ENCODE data around the gene TANGO6.

TANGO6 gene

DNA sequence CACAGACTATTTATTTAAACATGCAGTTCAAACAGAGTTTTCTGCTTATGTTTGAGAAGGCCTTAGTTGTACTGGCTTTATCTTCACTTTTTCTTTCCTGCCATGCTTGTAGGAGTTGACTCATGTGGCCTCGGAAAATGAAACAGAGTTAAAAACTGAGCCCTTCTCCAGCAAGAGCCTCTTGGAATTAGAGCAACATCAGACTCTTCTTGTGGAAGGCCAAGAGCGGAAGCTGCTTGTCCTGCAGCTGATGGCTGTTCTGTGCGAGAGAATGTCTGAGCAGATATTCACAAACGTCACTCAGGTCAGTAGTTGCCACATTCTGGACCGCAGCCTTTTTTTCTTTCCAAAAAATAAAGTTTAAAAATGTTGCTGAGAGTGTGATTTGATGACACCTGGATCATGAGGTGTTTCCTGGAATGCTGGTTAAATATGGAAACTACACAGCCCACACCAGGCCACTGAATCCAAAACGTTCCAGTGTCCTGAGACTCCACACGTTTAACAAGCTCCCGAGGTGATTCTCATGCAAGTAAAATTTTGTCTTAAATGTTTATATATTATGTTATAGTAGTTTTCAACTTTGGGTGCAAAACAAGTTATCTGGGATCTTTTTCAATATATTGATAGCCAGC lies 65.9 kb downstream of the TANGO6 start:
- DNase-seq (ENCODE audit: low read depth, low spot score) = no peak

DNA sequence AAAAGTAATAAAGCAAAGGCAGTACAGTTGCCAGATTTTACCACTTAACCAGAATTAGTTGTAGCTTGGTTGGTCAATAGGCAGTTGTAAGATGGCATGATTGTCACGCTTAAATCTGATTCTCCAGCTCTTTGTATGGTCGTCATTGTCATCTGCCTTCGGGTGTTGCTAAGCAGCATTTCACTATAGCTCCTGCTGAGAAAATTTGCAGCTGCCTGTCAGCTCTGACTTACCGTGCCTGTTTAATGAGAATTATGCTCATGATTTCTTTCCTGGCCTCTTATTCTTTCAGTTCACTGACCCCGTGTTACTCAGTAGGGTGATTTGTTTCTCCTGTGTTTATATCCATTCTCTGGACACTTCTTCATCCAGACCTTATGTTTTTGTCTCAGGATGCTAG lies 66.7 kb downstream of the TANGO6 start:
- DNase-seq (ENCODE audit: low read depth, low spot score) = no peak

DNA sequence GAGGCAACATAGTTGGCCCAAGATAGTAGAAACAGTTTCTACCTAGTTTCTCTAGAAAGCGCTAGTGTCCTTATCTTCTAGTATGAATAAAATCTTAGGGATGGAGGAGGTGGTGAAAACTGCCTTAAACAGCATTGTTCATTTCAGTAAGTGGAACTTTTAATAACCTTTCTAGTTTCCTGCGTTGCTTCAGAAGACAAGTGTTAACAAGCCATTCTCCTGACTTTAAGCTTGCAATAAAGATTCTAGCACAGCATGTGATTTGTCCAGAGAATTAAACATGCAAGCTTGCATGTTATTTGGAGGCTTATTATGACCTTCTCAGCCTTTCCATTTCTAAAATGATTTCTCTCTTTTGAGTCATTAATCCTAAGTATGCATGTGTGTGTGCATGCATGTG lies 72.3 kb downstream of the TANGO6 start:
- DNase-seq (ENCODE audit: low read depth, low spot score) = no peak

DNA sequence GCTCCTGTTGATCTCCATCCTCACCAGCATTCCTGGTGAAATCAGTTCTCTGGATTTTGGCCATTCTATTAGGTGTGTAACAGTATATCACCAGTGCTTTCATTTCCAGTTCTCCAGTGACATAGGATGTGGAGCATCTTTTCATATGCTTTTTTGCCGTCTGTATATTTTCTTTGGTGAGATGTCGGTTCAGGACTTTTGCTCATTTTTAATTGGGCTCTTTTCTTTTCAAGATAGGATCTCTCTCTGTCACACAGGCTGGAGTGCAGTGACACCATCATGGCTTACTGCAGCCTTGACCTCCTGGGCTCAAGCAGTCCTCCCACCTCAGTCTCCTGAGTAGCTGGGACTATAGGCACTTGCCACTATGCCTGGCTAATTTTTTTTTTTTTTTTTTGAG lies 74.2 kb downstream of the TANGO6 start:
- DNase-seq (ENCODE audit: low read depth, low spot score) = no peak

DNA sequence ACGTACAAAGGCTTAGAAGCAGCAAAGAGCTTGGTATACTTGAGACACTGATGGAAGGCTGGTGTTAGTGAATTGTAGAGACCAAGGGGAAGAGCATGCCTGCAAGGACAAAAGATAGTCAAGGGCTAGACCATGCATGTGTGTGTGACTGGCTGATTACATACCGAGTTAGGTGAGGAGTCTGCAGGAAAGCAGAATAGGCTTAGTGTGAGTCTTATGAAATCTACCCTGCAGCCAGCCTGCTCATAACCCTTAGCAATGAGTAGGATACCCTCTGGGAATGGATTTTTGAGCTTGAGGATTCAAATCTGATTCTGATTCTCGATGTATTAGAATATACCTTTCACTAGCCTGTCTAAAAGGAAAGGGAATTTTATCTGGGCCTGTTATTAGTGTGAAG lies 77.0 kb downstream of the TANGO6 start:
- DNase-seq (ENCODE audit: low read depth, low spot score) = no peak

DNA sequence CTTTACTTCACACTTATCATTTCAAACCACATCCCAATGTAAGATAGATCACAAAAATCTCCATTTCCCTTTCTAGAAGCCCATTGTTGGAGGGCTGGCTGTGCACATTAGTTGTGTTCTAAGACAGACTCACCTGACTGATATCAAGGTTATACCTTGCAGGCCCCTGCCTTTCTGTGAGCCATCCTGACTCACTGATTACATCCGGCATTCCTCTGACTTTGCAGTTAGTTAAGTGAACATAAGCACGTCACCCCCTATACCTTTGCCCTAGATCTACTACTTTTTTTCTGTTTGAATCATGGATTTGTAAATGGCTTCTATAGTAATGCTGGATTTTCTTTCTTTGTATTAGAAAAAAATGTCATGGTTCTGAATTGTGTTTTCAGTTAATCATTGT lies 78.3 kb downstream of the TANGO6 start:
- DNase-seq (ENCODE audit: low read depth, low spot score) = no peak

DNA sequence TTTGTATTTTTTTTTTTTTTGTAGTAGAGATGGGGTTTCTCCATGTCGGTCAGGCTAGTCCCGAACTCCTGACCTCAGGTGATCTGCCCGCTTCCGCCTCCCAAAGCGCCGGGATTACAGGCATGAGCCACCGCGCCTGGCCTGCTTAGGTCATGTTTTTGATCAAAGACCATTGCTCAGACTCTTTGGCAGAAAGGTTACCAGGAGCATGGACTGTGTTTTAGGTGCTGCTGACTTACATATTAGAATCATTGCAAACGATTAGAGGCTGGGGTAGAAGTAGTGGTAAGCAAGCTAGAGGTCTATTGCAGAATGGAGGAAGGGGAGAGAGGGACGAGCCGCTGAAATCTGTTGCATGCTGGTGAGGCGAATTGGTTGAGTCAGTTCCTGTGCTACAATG lies 79.8 kb downstream of the TANGO6 start:
- DNase-seq (ENCODE audit: low read depth, low spot score) = no peak

DNA sequence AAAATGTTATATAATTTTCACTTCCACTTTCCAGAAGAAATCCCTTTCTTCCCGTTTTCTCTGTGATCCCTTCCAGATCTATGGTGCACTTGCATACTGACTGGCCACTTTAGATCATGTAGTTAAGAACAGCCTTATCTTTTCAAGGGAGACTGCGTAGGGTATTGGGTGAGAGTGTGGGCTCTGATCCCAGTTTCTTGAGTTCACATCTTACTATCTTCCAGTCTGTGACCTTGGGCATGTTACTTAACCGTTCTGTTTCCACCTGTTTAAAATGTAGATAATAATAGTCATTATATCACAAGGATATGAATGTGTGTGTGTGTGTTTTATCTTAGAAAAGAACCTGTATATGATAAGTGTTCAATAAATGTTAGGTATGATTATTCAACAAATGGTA lies 83.7 kb downstream of the TANGO6 start:
- DNase-seq (ENCODE audit: low read depth, low spot score) = no peak

DNA sequence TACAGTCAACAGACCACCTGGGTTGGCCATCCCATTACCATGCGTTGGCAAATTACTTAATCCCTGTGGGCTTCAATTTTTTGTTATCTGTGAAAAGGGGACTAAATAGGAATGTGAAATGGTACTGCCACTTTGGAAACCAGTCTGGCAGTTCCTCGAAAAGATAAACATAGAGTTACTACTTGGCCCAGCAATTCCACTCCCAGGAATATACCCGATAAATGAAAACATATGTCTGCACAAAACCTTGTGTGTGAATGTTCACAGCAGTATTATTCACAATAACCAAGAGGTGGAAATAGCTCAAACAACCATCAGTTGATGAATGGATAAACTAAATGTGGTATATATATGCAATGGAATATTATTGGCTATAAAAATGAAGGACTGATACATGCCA lies 87.9 kb downstream of the TANGO6 start:
- DNase-seq (ENCODE audit: low read depth, low spot score) = no peak

DNA sequence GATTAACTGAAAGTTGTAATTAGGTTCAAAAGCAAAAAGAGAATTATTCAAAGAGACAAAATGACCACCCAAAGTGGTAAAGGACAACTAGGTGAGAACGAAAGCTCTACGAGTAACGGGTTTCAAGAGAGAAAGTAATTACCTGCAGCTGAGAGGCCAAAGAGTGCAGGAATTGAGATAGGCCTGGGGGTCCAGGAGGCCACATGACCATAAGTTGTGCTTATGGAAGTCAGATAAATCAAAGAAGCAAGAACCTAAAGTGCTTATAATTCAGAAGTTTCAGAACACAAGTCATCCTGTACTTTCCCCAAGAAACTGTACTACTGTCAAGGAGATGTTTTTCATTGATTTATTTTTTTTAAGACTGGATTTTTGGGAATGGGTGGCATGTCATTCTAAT lies 91.1 kb downstream of the TANGO6 start:
- DNase-seq (ENCODE audit: low read depth, low spot score) = no peak

DNA sequence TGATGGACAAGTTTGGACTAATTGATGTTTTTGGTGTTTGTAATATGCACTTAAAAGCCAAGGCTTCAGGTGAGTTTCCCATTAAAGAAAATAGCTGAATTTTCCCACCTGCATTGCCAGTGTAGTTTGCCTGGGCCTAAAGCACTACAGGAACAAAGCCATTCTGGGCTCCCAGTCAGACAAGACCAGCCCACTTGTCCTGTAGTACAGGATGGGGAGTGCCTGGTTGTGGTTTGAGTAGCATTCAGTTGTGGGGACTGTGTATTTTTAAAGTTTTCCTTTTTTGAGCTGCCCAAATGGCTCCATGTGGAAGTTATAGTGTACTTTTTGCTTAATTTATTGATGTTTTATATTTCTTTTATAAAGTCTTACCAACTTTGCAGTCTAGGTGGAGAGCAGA lies 91.7 kb downstream of the TANGO6 start:
- DNase-seq (ENCODE audit: low read depth, low spot score) = no peak

DNA sequence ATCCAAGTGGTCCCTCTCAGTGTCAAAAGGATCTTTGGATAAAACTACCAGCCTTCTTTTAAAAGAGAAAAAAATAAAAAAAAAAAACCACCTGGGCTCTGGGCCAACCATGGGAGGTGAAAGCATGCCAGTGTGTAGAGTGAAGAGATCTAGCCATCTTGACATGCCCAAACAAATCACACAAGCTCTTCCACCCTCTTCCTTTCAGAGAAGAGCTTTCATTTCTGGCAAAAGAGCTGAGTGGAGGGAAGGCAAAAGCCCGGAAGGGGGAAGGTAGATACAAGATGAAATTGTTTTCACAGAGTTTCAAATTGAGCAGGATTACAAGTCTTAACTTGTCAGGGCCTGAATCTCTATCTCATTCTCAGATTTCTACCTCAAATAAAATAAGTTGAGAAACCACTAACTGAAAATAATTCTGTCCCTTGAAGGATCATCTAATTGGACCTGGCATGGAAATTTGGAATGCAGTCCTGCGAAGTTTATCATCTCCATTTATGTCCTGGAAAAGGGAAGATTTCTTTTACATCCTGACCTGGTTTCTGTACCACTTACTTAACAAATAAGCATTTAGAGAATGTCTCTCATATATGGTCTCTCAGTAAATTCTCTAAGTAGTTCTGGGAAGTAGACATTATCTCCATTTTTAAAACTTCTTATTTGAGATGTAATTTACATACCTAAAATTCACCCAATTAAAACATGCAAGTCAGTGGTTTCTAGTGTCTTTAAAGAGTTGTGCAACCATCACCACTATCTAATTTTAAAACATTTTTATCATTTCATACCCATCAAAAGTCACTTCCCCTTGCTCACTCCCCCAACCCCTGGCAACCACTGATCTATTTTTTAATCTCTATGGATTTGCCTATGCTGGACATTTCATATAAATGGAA lies 93.7 kb downstream of the TANGO6 start:
- no peak for DNase-seq (ENCODE audit: low read depth, low spot score)

DNA sequence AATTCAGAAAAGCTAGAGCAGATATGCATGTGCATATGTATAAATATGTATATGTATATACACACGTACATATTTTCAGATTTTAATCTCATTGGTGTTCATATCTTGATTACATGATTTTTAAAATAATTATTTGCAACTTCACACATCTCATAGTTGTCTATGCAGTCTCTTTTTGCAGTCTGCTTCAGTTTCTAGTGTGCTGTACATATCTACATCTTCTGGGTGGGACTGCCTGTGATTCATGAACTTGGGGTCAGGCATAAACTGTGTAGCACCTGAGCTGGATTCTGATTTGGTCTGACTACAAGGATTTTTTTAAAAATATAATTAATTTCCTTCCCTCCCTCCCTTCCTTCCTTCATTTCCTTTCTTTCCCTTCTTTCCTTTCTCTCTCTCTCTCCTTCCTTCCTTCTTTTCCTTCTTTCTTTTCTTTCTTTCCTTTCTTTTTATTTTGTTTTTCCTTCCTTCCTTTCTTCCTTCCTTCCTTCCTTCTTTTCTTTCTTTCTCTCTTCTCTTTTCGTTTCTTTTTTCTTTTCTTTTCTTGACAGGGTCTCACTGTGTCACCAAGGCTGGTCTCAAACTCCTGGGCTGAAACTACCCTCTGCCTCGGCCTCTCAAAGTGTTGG lies 96.5 kb downstream of the TANGO6 start:
- DNase-seq (ENCODE audit: low read depth, low spot score) = no peak

DNA sequence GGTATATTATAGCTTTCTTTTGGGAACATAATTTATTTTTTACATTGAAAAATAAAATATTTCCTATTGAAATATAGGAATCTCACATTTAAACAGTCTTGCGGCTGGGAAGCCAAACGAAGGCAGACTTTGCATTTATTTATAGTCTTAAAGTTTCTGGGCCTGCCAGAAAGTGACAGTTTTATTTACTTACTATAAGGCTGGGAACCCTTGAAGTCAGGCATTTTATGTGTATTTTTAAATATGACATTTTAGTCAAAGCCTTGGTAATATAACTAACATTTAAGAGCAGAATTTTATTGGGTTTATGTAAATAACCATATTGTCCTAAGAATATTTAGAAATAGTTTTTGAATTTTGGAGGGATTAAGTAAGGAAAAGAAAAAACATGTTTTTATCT lies 97.5 kb downstream of the TANGO6 start:
- DNase-seq (ENCODE audit: low read depth, low spot score) = no peak

DNA sequence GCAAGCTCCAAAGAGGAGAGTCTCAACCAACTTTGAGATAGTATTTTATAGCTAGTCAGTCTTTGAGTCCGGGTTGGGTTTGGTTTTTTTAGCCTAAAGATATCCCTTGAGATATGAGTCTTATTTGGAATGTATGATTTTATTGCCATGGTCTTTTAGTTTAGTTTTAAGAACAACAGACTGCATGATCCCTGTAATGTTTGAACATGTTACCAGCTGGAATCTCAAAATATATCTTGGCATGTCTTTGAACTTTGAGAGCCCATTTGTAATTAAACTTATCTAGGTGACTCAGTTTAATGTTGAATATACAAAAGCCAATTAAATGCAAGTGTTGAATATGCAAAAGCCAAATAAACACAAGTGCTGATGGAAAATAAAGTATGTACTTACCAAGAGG lies 100.6 kb downstream of the TANGO6 start:
- no peak for DNase-seq (ENCODE audit: low read depth, low spot score)

DNA sequence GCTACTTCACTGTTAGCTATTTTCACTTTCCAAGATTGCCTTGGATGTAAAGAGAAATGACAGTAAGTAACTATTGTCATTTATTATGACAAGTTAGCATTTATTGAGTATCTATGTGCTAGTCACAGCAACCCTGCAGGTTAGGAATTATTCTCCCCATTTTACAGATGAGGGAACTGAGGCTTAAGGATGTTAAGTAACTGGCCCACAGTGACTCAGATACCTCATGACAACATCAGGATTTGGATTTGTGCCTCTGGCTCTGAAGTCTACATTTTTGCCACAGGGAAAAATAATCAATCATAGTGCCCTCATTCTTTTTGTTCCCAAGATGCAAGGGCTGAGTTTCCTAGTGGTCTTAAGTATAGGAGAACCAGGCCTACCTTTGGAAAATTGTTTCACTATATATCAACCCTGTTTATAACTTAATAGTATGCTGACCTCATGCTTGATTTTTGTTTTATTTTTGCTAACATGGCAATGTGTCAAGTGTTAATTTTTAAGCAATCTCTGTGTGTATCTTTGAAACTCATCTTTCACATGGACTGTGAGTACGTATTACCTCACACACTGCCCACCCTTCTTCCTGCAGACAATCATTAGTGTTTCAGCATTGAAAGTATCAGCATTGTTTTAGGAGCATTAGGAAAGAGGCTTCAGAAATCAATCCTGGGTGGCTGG lies 105.0 kb downstream of the TANGO6 start:
- DNase-seq (ENCODE audit: low read depth, low spot score) = no peak

DNA sequence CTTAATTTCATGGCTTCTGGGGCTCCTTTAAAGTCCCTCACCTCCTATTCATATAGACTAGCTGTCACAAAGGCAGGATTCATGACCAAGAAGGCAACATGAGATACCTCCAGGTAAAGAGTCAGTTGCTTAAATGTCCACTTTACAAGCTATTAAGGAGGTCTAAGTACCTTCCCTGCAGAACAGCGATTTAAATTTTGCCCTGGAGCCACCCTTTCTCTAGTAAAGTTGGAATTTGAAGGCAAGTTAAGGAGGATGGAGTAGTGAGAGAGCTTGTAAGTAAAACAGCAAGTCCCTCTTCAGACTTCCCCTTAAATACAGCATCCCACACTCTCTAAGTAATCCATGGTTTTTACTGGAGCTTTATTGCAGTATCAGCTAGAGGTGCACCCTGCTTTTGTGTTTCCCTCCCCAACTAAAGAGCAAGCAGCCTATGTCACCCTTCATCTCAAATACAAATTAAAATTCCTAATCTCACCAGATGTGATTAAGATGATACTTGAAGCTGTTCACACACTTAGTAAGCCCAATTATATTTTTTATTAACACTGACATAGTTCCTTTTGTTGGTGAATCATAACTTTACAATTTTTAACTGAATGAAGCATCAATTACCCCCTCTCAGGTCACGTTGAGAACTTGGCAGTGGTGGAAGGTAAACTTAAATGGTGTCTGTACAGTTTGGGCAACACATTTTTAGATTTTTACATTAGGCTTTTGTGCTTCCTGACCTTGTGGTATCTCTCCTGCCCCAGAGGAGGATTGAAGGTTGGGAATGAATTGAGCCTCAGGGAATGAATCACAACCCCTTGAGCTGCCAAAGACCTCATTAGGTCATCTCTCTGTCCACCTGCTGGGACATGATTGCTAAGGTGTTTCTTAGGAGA lies 108.9 kb downstream of the TANGO6 start:
- no peak for DNase-seq (ENCODE audit: low read depth, low spot score)

DNA sequence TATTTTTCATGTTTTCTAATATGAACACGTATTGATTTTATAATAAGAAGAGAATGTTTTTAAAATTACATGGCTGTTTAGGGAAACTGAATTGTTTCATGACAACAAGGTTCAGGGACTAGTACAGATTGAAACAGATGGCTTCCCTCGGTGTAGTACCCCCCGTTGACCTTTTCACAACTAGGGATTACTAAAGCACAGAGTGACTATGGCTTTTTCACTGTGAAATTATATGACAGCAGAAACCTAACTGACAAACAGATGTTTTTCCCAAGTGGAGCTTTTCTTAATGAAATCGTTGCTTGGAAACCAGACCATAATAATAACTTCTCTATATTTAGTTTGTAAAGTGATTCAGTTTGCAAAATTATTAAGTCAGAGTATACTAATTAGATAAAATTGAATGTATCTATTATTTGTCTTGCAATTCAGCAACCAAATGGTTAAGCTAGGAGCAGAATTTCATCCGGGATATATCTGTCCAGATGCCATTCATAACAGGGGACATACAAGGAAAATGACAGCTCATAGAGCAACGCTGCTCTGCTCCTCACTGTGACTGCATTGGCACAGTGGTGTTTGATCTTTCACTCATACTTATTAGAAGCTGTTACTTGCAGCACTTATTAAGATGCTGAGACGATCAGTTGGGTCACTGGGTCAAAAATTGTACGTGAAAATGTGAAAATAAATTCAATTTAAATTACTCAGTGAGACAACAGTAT lies 111.7 kb downstream of the TANGO6 start:
- DNase-seq (ENCODE audit: low read depth, low spot score) = no peak

DNA sequence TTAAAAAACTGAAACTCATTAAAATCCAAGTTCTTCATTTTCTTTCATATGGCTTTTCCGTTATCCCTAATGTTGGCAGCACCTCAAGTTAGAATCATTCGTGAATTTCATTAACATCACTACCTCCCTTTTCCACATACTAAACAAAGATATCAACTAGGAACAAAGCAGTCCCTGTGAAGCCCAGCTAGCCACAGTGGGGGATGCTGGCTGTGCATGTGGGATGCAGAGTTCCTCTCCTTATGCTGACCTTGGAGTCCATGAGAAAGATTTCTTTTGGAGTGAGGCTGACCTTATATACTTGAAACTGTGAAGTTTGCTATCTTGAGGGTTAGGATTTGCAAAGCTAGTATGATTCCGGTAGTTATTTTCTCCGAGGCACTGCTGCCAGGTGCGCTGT lies 117.6 kb downstream of the TANGO6 start:
- DNase-seq (ENCODE audit: low read depth, low spot score) = no peak

DNA sequence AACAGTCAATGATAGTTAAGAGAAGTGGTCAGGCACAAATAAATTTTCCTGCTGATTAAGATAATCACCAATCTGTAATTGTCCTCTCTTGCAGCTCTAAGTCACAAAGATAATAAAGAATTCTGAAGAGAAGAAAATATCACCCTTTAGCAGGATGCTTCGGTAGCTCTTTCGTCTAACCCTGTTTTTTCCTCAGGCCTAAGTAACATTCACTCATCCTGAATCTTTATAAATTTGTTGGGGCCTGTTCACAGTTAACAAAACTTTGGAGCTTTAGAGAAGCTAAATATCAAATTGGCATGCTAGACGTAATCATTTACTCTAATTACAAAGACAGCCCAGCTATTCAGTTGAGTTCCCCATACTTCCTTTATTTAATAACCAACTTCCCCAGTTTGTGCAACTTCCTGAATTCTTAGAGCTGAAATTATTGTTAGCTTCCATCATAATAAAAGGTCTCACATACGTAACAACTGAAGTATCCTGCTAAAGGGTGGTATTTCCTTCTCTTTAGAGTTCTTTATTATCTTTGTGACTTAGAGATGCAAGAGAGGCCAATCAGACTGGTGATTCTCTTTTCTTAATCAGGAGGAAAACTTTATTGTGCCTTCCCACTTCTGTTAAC lies 118.6 kb downstream of the TANGO6 start:
- DNase-seq (ENCODE audit: low read depth, low spot score) = no peak

Data from activated CD4-positive, CD25-positive, alpha-beta regulatory T cell treated with anti-CD3 and anti-CD28 coated beads, Interleukin-2, amount 50 U/mL, for 16 hours (primary cell).